HEK293 (cell line): ENCODE results near the gene STIP1.

Experiments used
- CTCF ChIA-PET: fragments of 350-600 bp; formaldehyde crosslinking; extraction: SDS; loops from one replicate; lab custom pipeline; 2021; ENCODE audit warnings: antibody characterized with exemption; lab: Yijun Ruan, JAX
- POLR2A ChIA-PET: fragments of 300-600 bp; formaldehyde crosslinking; extraction: SDS; loops from one replicate; lab custom pipeline; 2020; ENCODE audit warnings: antibody characterized with exemption, inconsistent platforms; lab: Yijun Ruan, JAX
- H3K27ac ChIP-seq: fragments of 200-500 bp; sonication (Bioruptor generic); 2 replicates; pipeline ENCODE4 v1.5.1; 2014; ENCODE audit warnings: low read depth, low read length, control low read depth, inconsistent platforms; ENCODE audit errors: extremely low read depth
- H3K36me3 ChIP-seq, 2 experiments: fragments of 200-500 bp in 1 of 2; sonication (Bioruptor generic) in 1 of 2; 1 replicate in 1 of 2; 2 replicates in 1 of 2; pipeline ENCODE4 v1.5.1; 2014 to 2017; ENCODE audit warnings: inconsistent platforms in 2 of 2, low read length in 2 of 2; ENCODE audit not compliant: control insufficient read depth in 2 of 2, insufficient read depth in 1 of 2
- H3K4me1 ChIP-seq: fragments of 200-500 bp; sonication (Bioruptor generic); 2 replicates; pipeline ENCODE4 v1.5.1; 2014; ENCODE audit warnings: mild to moderate bottlenecking, low read length, inconsistent platforms; ENCODE audit not compliant: control insufficient read depth, insufficient read depth
- H3K4me3 ChIP-seq: 2 replicates; pipeline ENCODE4 v1.5.1; 2011; ENCODE audit warnings: low read depth, mild to moderate bottlenecking, control low read depth, low read length, moderate library complexity
- H3K9me3 ChIP-seq: fragments of 200-500 bp; sonication (Bioruptor generic); 2 replicates; pipeline ENCODE4 v1.5.1; 2014; ENCODE audit warnings: low read depth, low read length, inconsistent platforms; ENCODE audit not compliant: control insufficient read depth, insufficient read depth
- GLI2 ChIP-seq: fragments of 450-650 bp; formaldehyde crosslinking; IDR thresholded peaks from 2 replicates; pipeline ENCODE4; 2017; ENCODE audit warnings: missing biosample characterization, missing genetic modification characterization, low read depth, borderline replicate concordance
- OSR2 ChIP-seq: fragments of 450-650 bp; formaldehyde crosslinking; IDR thresholded peaks from 2 replicates; pipeline ENCODE4 v1.5.1; 2016; ENCODE audit warnings: missing biosample characterization, missing genetic modification characterization
- SCRT2 ChIP-seq: fragments of 450-650 bp; formaldehyde crosslinking; IDR thresholded peaks from 2 replicates; pipeline ENCODE4 v1.5.1; 2016; ENCODE audit warnings: missing biosample characterization, missing genetic modification characterization
- SP2 ChIP-seq: fragments of 450-650 bp; formaldehyde crosslinking; IDR thresholded peaks from 2 replicates; pipeline ENCODE4 v1.5.1; 2016; ENCODE audit warnings: missing biosample characterization, missing genetic modification characterization
- SP7 ChIP-seq: fragments of 450-650 bp; formaldehyde crosslinking; IDR thresholded peaks from 2 replicates; pipeline ENCODE4 v1.5.1; 2016; ENCODE audit warnings: missing biosample characterization, missing genetic modification characterization
- ZBTB20 ChIP-seq: fragments of 450-650 bp; formaldehyde crosslinking; IDR thresholded peaks from 2 replicates; pipeline ENCODE4 v1.5.1; 2016; ENCODE audit warnings: missing biosample characterization, missing genetic modification characterization
- ZBTB48 ChIP-seq: fragments of 450-650 bp; formaldehyde crosslinking; IDR thresholded peaks from 2 replicates; pipeline ENCODE4 v1.5.1; 2016; ENCODE audit warnings: missing biosample characterization, missing genetic modification characterization
- ZFP69B ChIP-seq: fragments of 450-650 bp; formaldehyde crosslinking; IDR thresholded peaks from 2 replicates; pipeline ENCODE4 v1.5.1; 2016; ENCODE audit warnings: missing biosample characterization, missing genetic modification characterization
- ZNF133 ChIP-seq: fragments of 450-650 bp; formaldehyde crosslinking; IDR thresholded peaks from 2 replicates; pipeline ENCODE4 v1.5.1; 2016; ENCODE audit warnings: missing biosample characterization, missing genetic modification characterization
- ZNF138 ChIP-seq: fragments of 450-650 bp; formaldehyde crosslinking; IDR thresholded peaks from 2 replicates; pipeline ENCODE4 v1.5.1; 2016; ENCODE audit warnings: missing biosample characterization, missing genetic modification characterization, borderline replicate concordance
- ZNF146 ChIP-seq: fragments of 450-650 bp; formaldehyde crosslinking; IDR thresholded peaks from 2 replicates; pipeline ENCODE4 v1.5.1; 2016; ENCODE audit warnings: missing biosample characterization, missing genetic modification characterization
- ZNF2 ChIP-seq: fragments of 450-650 bp; formaldehyde crosslinking; IDR thresholded peaks from 2 replicates; pipeline ENCODE4 v1.5.1; 2016; ENCODE audit warnings: missing biosample characterization, missing genetic modification characterization
- ZNF202 ChIP-seq: fragments of 450-650 bp; formaldehyde crosslinking; IDR thresholded peaks from 2 replicates; pipeline ENCODE4 v1.5.1; 2016; ENCODE audit warnings: missing biosample characterization, missing genetic modification characterization, borderline replicate concordance
- ZNF292 ChIP-seq: fragments of 450-650 bp; formaldehyde crosslinking; IDR thresholded peaks from 2 replicates; pipeline ENCODE4 v1.5.1; 2016; ENCODE audit warnings: low read depth, missing biosample characterization, missing genetic modification characterization, borderline replicate concordance
- ZNF324 ChIP-seq: fragments of 450-650 bp; formaldehyde crosslinking; IDR thresholded peaks from 2 replicates; pipeline ENCODE4 v1.5.1; 2016; ENCODE audit warnings: missing biosample characterization, missing genetic modification characterization
- ZNF341 ChIP-seq: fragments of 450-650 bp; formaldehyde crosslinking; IDR thresholded peaks from 2 replicates; pipeline ENCODE4; 2016; ENCODE audit warnings: low read depth, missing biosample characterization, missing genetic modification characterization
- ZNF350 ChIP-seq: fragments of 450-650 bp; formaldehyde crosslinking; IDR thresholded peaks from 2 replicates; pipeline ENCODE4 v1.5.0; 2017; ENCODE audit warnings: missing biosample characterization, mild to moderate bottlenecking, missing genetic modification characterization
- ZNF391 ChIP-seq: fragments of 450-650 bp; formaldehyde crosslinking; IDR thresholded peaks from 2 replicates; pipeline ENCODE4 v1.5.1; 2016; ENCODE audit warnings: low read depth, missing biosample characterization, missing genetic modification characterization, borderline replicate concordance
- ZNF404 ChIP-seq: fragments of 450-650 bp; formaldehyde crosslinking; IDR thresholded peaks from 2 replicates; pipeline ENCODE4 v1.5.1; 2017; ENCODE audit warnings: missing biosample characterization, missing genetic modification characterization
- ZNF416 ChIP-seq: fragments of 450-650 bp; formaldehyde crosslinking; IDR thresholded peaks from 2 replicates; pipeline ENCODE4 v1.5.1; 2016; ENCODE audit warnings: missing biosample characterization, missing genetic modification characterization
- ZNF48 ChIP-seq: fragments of 450-650 bp; formaldehyde crosslinking; IDR thresholded peaks from 2 replicates; pipeline ENCODE4 v1.5.1; 2016; ENCODE audit warnings: missing biosample characterization, missing genetic modification characterization
- ZNF514 ChIP-seq: fragments of 450-650 bp; formaldehyde crosslinking; IDR thresholded peaks from 2 replicates; pipeline ENCODE4 v1.5.1; 2016; ENCODE audit warnings: missing biosample characterization, missing genetic modification characterization
- ZNF585B ChIP-seq: fragments of 450-650 bp; formaldehyde crosslinking; IDR thresholded peaks from 2 replicates; pipeline ENCODE4 v1.5.1; 2016; ENCODE audit warnings: missing biosample characterization, missing genetic modification characterization
- ZNF600 ChIP-seq: fragments of 450-650 bp; formaldehyde crosslinking; IDR thresholded peaks from 2 replicates; pipeline ENCODE4 v1.5.1; 2016; ENCODE audit warnings: missing biosample characterization, missing genetic modification characterization
- ZNF629 ChIP-seq: fragments of 450-650 bp; formaldehyde crosslinking; IDR thresholded peaks from 2 replicates; pipeline ENCODE4 v1.5.1; 2017; ENCODE audit warnings: missing biosample characterization, missing genetic modification characterization
- ZNF791 ChIP-seq: fragments of 450-650 bp; formaldehyde crosslinking; IDR thresholded peaks from 2 replicates; pipeline ENCODE4 v1.5.1; 2016; ENCODE audit warnings: missing biosample characterization, missing genetic modification characterization
- ZNF792 ChIP-seq: fragments of 450-650 bp; formaldehyde crosslinking; IDR thresholded peaks from 2 replicates; pipeline ENCODE4 v1.5.1; 2016; ENCODE audit warnings: missing biosample characterization, missing genetic modification characterization
- ZSCAN23 ChIP-seq: fragments of 450-650 bp; formaldehyde crosslinking; IDR thresholded peaks from 2 replicates; pipeline ENCODE4 v1.5.1; 2016; ENCODE audit warnings: missing biosample characterization, missing genetic modification characterization
- TF ChIP-seq, protein P1 (sequence below): fragments of 450-650 bp; formaldehyde crosslinking; IDR thresholded peaks from 2 replicates; pipeline ENCODE4 v1.5.1; 2016; ENCODE audit warnings: missing biosample characterization, missing genetic modification characterization
- TF ChIP-seq, protein P2 (sequence below): fragments of 450-650 bp; formaldehyde crosslinking; IDR thresholded peaks from 2 replicates; pipeline ENCODE4 v1.5.1; 2016; ENCODE audit warnings: missing biosample characterization, missing genetic modification characterization, low read depth
- TF ChIP-seq, protein P3 (sequence below): fragments of 450-650 bp; formaldehyde crosslinking; IDR thresholded peaks from 2 replicates; pipeline ENCODE4 v1.5.1; 2016; ENCODE audit warnings: missing biosample characterization, missing genetic modification characterization
- TF ChIP-seq, protein P4 (sequence below): sonication (generic); formaldehyde crosslinking; IDR thresholded peaks from 2 replicates; pipeline ENCODE4 v1.8.1; 2022; ENCODE audit warnings: mild to moderate bottlenecking, moderate library complexity, missing genetic modification reagents

The STIP1 gene

DNA sequence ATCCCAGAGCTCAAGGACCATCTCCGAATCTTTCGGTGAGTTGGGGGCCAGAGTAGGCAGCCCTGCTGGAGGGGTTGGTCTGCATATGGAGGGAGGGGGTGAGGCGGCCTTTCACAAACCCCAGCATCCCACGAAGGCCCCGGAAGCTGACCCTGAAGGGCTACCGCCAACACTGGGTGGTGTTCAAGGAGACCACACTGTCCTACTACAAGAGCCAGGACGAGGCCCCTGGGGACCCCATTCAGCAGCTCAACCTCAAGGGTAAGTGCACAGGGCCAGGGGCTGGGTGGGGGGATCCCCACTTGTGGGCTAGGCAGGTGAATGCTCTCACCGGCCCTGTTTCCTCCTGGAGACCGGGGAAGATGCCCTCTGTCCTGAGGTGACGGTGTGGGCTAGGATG is 33.8 kb downstream of the STIP1 start (continued):
- TF ChIP-seq, protein P1, sequence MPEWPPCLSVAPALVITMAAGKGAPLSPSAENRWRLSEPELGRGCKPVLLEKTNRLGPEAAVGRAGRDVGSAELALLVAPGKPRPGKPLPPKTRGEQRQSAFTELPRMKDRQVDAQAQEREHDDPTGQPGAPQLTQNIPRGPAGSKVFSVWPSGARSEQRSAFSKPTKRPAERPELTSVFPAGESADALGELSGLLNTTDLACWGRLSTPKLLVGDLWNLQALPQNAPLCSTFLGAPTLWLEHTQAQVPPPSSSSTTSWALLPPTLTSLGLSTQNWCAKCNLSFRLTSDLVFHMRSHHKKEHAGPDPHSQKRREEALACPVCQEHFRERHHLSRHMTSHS (tag by site-specific recombination) = no peak
- TF ChIP-seq, protein P2, sequence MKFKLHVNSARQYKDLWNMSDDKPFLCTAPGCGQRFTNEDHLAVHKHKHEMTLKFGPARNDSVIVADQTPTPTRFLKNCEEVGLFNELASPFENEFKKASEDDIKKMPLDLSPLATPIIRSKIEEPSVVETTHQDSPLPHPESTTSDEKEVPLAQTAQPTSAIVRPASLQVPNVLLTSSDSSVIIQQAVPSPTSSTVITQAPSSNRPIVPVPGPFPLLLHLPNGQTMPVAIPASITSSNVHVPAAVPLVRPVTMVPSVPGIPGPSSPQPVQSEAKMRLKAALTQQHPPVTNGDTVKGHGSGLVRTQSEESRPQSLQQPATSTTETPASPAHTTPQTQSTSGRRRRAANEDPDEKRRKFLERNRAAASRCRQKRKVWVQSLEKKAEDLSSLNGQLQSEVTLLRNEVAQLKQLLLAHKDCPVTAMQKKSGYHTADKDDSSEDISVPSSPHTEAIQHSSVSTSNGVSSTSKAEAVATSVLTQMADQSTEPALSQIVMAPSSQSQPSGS (tag by site-specific recombination) = no peak

DNA sequence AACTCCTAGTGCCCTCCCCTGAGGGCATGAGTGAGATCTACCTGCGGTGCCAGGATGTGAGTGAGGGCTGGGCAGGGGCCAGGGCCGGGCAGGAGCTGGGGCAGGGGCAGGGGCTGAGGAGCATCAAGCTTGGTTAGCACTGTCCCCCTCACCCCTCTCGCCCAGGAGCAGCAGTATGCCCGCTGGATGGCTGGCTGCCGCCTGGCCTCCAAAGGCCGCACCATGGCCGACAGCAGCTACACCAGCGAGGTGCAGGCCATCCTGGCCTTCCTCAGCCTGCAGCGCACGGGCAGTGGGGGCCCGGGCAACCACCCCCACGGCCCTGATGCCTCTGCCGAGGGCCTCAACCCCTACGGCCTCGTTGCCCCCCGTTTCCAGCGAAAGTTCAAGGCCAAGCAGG is 34.3 kb downstream of the STIP1 start:
- H3K4me1 ChIP-seq = no peaks in the 10 kb centered on the region; the same call in 1 of the 2 replicates
- ChIA-PET POLR2A (interaction anchor here (1.1 kb wide), 1 partner anchor 10 kb away, joined by 3 read pairs; no protein-coding TSS in a partner anchor), CTCF (no interaction called here)
- H3K4me3 ChIP-seq = no peak overlapping the region
- TF ChIP-seq ZBTB48 (tag by site-specific recombination) (no peak), ZNF133 (tag by site-specific recombination) (no peak), ZNF585B (tag by site-specific recombination) (no peak), ZNF629 (tag by site-specific recombination) (no peak), ZBTB20 (no peak), ZNF202 (tag by site-specific recombination) (no peak), ZNF2 (tag by site-specific recombination) (no peak), ZNF514 (no peak), ZFP69B (tag by site-specific recombination) (no peak), SP7 (tag by site-specific recombination) (no peak), ZNF292 (tag by site-specific recombination) (no peak), ZNF792 (tag by site-specific recombination) (no peak), SP2 (tag by site-specific recombination) (no peak), ZNF324 (tag by site-specific recombination) (no peak), ZSCAN23 (tag by site-specific recombination) (no peak), ZNF391 (tag by site-specific recombination) (no peak), ZNF341 (tag by site-specific recombination) (no peak), GLI2 (tag by site-specific recombination) (no peak), ZNF138 (tag by site-specific recombination) (no peak)
- no peak overlapping the region for H3K27ac ChIP-seq
- H3K36me3 ChIP-seq = peaks cover 0 to 26% of the 10 kb centered on the region in 2 experiments; a peak in 1 of 3 replicates
- H3K9me3 ChIP-seq = no peaks in the 10 kb centered on the region

DNA sequence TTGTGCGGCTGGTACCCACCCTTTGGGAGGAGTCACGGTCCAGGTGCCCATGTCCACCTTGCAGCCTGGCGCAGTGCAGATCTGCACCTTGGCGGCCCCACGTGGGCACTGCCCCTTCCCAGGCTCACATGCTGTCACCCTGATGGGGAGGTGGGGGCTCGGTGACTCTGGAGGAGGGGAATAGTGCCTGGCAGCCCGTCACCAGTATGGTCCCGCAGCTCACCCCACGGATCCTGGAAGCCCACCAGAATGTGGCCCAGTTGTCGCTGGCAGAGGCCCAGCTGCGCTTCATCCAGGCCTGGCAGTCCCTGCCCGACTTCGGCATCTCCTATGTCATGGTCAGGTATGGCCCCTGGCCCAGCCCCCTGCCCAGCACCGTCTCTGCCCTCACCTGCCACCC is 34.8 kb downstream of the STIP1 start:
- peaks cover 0 to 26% of the 10 kb centered on the region in 2 experiments; a peak in 1 of 3 replicates for H3K36me3 ChIP-seq
- no peak overlapping the region for H3K27ac ChIP-seq
- no peak overlapping the region for H3K4me3 ChIP-seq
- H3K4me1 ChIP-seq = peaks cover 3% of the 10 kb centered on the region; the same call in 1 of the 2 replicates
- no peaks in the 10 kb centered on the region for H3K9me3 ChIP-seq
- CTCF ChIA-PET = interaction anchor here (0.6 kb wide), 1 partner anchor 12 kb away, joined by 3 read pairs; no protein-coding TSS in a partner anchor
- POLR2A ChIA-PET = no interaction called here
- TF ChIP-seq ZNF292 (tag by site-specific recombination) (no peak), ZNF404 (tag by site-specific recombination) (no peak), ZNF48 (tag by site-specific recombination) (no peak), ZNF350 (tag by site-specific recombination) (no peak), ZNF514 (no peak), SCRT2 (tag by site-specific recombination) (no peak), ZNF133 (tag by site-specific recombination) (no peak), ZNF146 (tag by site-specific recombination) (no peak), OSR2 (tag by site-specific recombination) (no peak), ZNF416 (tag by site-specific recombination) (no peak), ZNF600 (no peak), ZNF791 (no peak)
- TF ChIP-seq, protein P3, sequence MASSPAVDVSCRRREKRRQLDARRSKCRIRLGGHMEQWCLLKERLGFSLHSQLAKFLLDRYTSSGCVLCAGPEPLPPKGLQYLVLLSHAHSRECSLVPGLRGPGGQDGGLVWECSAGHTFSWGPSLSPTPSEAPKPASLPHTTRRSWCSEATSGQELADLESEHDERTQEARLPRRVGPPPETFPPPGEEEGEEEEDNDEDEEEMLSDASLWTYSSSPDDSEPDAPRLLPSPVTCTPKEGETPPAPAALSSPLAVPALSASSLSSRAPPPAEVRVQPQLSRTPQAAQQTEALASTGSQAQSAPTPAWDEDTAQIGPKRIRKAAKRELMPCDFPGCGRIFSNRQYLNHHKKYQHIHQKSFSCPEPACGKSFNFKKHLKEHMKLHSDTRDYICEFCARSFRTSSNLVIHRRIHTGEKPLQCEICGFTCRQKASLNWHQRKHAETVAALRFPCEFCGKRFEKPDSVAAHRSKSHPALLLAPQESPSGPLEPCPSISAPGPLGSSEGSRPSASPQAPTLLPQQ (tag by site-specific recombination) = no peak
- TF ChIP-seq, protein P4, sequence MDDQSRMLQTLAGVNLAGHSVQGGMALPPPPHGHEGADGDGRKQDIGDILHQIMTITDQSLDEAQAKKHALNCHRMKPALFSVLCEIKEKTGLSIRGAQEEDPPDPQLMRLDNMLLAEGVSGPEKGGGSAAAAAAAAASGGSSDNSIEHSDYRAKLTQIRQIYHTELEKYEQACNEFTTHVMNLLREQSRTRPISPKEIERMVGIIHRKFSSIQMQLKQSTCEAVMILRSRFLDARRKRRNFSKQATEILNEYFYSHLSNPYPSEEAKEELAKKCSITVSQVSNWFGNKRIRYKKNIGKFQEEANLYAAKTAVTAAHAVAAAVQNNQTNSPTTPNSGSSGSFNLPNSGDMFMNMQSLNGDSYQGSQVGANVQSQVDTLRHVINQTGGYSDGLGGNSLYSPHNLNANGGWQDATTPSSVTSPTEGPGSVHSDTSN (CRISPR knock-in tag) = no peak
